Smooth muscle cell (in vitro differentiated cells): ENCODE measurements around the gene PNP. TPM values are rescaled to one million over a fixed set of nuclear protein-coding genes. Genes with fewer than 3 reads are reported as not detected.

Source experiments
- DNase-seq: peaks from one replicate; lab custom pipeline; 2025; ENCODE audit not compliant: unreplicated experiment; lab: John Stamatoyannopoulos, UW
- H2AFZ ChIP-seq: fragments of 200-600 bp; sonication (generic); 2 replicates; pipeline ENCODE4 v1.6.0; 2016; ENCODE audit warnings: antibody characterized with exemption, low read depth, mild to moderate bottlenecking
- H3F3A ChIP-seq: fragments of 200-600 bp; sonication (generic); 2 replicates; pipeline ENCODE4 v1.6.0; 2017; ENCODE audit warnings: antibody characterized with exemption, low read depth
- H3K27ac ChIP-seq: fragments of 200-600 bp; sonication (generic); 2 replicates; pipeline ENCODE4 v1.5.1; 2016; ENCODE audit warnings: low read depth, mild to moderate bottlenecking
- H3K27me3 ChIP-seq: fragments of 200-600 bp; sonication (generic); 2 replicates; pipeline ENCODE4 v1.6.1; 2016; ENCODE audit warnings: low read depth, mild to moderate bottlenecking
- H3K36me3 ChIP-seq: fragments of 200-600 bp; sonication (generic); 2 replicates; pipeline ENCODE4 v1.5.1; 2016; ENCODE audit warnings: low read depth
- H3K4me1 ChIP-seq: fragments of 200-600 bp; sonication (generic); 2 replicates; pipeline ENCODE4 v1.5.1; 2016; ENCODE audit warnings: low read depth
- H3K4me2 ChIP-seq: fragments of 200-600 bp; sonication (generic); 2 replicates; pipeline ENCODE4 v1.6.0; 2016; ENCODE audit warnings: mild to moderate bottlenecking
- H3K4me3 ChIP-seq: fragments of 200-600 bp; sonication (generic); 2 replicates; pipeline ENCODE4 v1.5.1; 2016; ENCODE audit warnings: mild to moderate bottlenecking
- H3K79me2 ChIP-seq: fragments of 200-600 bp; sonication (generic); 2 replicates; pipeline ENCODE4 v1.6.0; 2016; ENCODE audit warnings: low read depth, mild to moderate bottlenecking
- H3K9ac ChIP-seq: fragments of 200-600 bp; sonication (generic); 2 replicates; pipeline ENCODE4 v1.6.0; 2016; ENCODE audit warnings: low read depth
- H3K9me3 ChIP-seq: fragments of 200-600 bp; sonication (generic); replicated peaks from 2 replicates; pipeline ENCODE4 v1.5.1; 2016; ENCODE audit warnings: low read depth
- H4K20me1 ChIP-seq: fragments of 200-600 bp; sonication (generic); 2 replicates; pipeline ENCODE4 v1.6.0; 2016; ENCODE audit warnings: low read depth
- WGBS: methylation state at CpG from one replicate; pipeline ENCODE4 v1.1.7; 2016; ENCODE audit warnings: low lambda C conversion rate; 5-methylcytosine and 5-hydroxymethylcytosine counted together
- polyA plus RNA-seq: library from polyadenylated mRNA; unstranded; fragments of >200 nt; fragmentation: Nextera tagmentation; extraction: Ambion mirVana; gene quantifications from 2 replicates; pipeline ENCODE4 v1.2.1, GENCODE V29; 2016
- total RNA-seq: library from RNA; depleted of rRNA; stranded (reverse); fragments of >200 nt; gene quantifications from 2 replicates; pipeline ENCODE4 v1.2.3, GENCODE V29; 2014
- TF ChIP-seq, protein P1 (sequence below): fragments of 200-600 bp; sonication (generic); IDR thresholded peaks from 2 replicates; pipeline ENCODE4 v1.5.1; 2017; ENCODE audit warnings: borderline replicate concordance, mild to moderate bottlenecking, antibody characterized with exemption; ENCODE audit not compliant: insufficient read depth, poor library complexity, severe bottlenecking

The PNP gene
- total and polyA plus RNA-seq, 2 experiments from 2014 or later, result 24.2 to 49.7 TPM

GRCh38 chr14:20522332-20522731 is 53.1 kb downstream of the PNP start:
- WGBS, result 85% methylated on average over 1 of the region's 1 CpG
- H3K27ac ChIP-seq, result no peak overlapping the region
- H3K4me3 ChIP-seq, result no peak overlapping the region
- no peaks in the 10 kb centered on the region for H4K20me1 ChIP-seq
- H2AFZ ChIP-seq, result no peak overlapping the region
- no peaks in the 10 kb centered on the region for H3K36me3 ChIP-seq
- no peaks in the 10 kb centered on the region for H3K27me3 ChIP-seq
- no peak for DNase-seq
- no peaks in the 10 kb centered on the region for H3F3A ChIP-seq
- H3K4me1 ChIP-seq, result no peaks in the 10 kb centered on the region
- H3K9me3 ChIP-seq, result no peaks in the 10 kb centered on the region
- H3K9ac ChIP-seq, result no peak overlapping the region
- TF ChIP-seq, protein P1, sequence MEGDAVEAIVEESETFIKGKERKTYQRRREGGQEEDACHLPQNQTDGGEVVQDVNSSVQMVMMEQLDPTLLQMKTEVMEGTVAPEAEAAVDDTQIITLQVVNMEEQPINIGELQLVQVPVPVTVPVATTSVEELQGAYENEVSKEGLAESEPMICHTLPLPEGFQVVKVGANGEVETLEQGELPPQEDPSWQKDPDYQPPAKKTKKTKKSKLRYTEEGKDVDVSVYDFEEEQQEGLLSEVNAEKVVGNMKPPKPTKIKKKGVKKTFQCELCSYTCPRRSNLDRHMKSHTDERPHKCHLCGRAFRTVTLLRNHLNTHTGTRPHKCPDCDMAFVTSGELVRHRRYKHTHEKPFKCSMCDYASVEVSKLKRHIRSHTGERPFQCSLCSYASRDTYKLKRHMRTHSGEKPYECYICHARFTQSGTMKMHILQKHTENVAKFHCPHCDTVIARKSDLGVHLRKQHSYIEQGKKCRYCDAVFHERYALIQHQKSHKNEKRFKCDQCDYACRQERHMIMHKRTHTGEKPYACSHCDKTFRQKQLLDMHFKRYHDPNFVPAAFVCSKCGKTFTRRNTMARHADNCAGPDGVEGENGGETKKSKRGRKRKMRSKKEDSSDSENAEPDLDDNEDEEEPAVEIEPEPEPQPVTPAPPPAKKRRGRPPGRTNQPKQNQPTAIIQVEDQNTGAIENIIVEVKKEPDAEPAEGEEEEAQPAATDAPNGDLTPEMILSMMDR, result no peak
- no peaks in the 10 kb centered on the region for H3K79me2 ChIP-seq
- no peak overlapping the region for H3K4me2 ChIP-seq

GRCh38 chr14:20524027-20524426 is 54.8 kb downstream of the PNP start:
- Histone ChIP-seq H3F3A (no peaks in the 10 kb centered on the region), H2AFZ (no peak overlapping the region), H3K9ac (no peak overlapping the region), H3K4me3 (no peak overlapping the region), H3K4me2 (no peak overlapping the region), H3K27me3 (no peaks in the 10 kb centered on the region), H3K9me3 (no peaks in the 10 kb centered on the region), H3K36me3 (no peaks in the 10 kb centered on the region), H3K79me2 (no peaks in the 10 kb centered on the region), H4K20me1 (no peaks in the 10 kb centered on the region), H3K4me1 (no peaks in the 10 kb centered on the region), H3K27ac (no peak overlapping the region)
- TF ChIP-seq, protein P1, result no peak
- DNase-seq, result no peak
- WGBS, result 95% methylated on average over 2 of the region's 2 CpGs

Other genes with a start within 250 kb of the PNP start
- not detected in 2 replicates for gene OR11H6, start 245.7 kb upstream of the PNP start, total RNA-seq
- not detected in 2 replicates for gene OR11H6, start 245.7 kb upstream of the PNP start, polyA plus RNA-seq
- gene OR11H7, start 240.4 kb upstream of the PNP start, total RNA-seq, result not detected in 2 replicates
- gene OR11H7, start 240.4 kb upstream of the PNP start, polyA plus RNA-seq, result not detected in 2 replicates
- not detected in 2 replicates for gene OR11H4, start 230.1 kb upstream of the PNP start, total RNA-seq
- not detected in 2 replicates for gene OR11H4, start 230.1 kb upstream of the PNP start, polyA plus RNA-seq
- gene TTC5, start 163.5 kb upstream of the PNP start, total RNA-seq, result 16.3 and 18.7 TPM in 2 replicates
- 13.4 and 17.9 TPM in 2 replicates for gene TTC5, start 163.5 kb upstream of the PNP start, polyA plus RNA-seq
- gene CCNB1IP1, start 136.1 kb upstream of the PNP start, total RNA-seq, result 65.3 and 70.4 TPM in 2 replicates
- 16.3 and 25.6 TPM in 2 replicates for gene CCNB1IP1, start 136.1 kb upstream of the PNP start, polyA plus RNA-seq
- 24.0 and 29.2 TPM in 2 replicates for gene PARP2, start 125.8 kb upstream of the PNP start, total RNA-seq
- 37.3 and 38.7 TPM in 2 replicates for gene PARP2, start 125.8 kb upstream of the PNP start, polyA plus RNA-seq
- 10.0 and 10.3 TPM in 2 replicates for gene TEP1, start 55.9 kb upstream of the PNP start, total RNA-seq
- gene TEP1, start 55.9 kb upstream of the PNP start, polyA plus RNA-seq, result 3.9 and 4.0 TPM in 2 replicates
- not detected in 2 replicates for gene KLHL33, start 33.2 kb upstream of the PNP start, total RNA-seq
- 0.04 and 0.08 TPM in 2 replicates for gene KLHL33, start 33.2 kb upstream of the PNP start, polyA plus RNA-seq
- 33.3 and 41.3 TPM in 2 replicates for gene OSGEP, start 14.6 kb upstream of the PNP start, total RNA-seq
- 18.4 and 21.7 TPM in 2 replicates for gene OSGEP, start 14.6 kb upstream of the PNP start, polyA plus RNA-seq
- gene APEX1, start 14.2 kb upstream of the PNP start, total RNA-seq, result 51.2 and 81.6 TPM in 2 replicates
- 116 and 118 TPM in 2 replicates for gene APEX1, start 14.2 kb upstream of the PNP start, polyA plus RNA-seq
- 24.8 and 29.3 TPM in 2 replicates for gene PIP4P1, start 8.0 kb upstream of the PNP start, total RNA-seq
- gene PIP4P1, start 8.0 kb upstream of the PNP start, polyA plus RNA-seq, result 53.8 and 54.9 TPM in 2 replicates
- not detected in 2 replicates for gene RNASE10, start 36.1 kb downstream of the PNP start, total RNA-seq
- gene RNASE10, start 36.1 kb downstream of the PNP start, polyA plus RNA-seq, result 0.26 and 0.40 TPM in 2 replicates
- gene RNASE9, start 91.6 kb downstream of the PNP start, total RNA-seq, result not detected in 2 replicates
- gene RNASE9, start 91.6 kb downstream of the PNP start, polyA plus RNA-seq, result not detected in 2 replicates
- not detected in 2 replicates for gene RNASE11, start 118.6 kb downstream of the PNP start, total RNA-seq
- not detected in 2 replicates for gene RNASE11, start 118.6 kb downstream of the PNP start, polyA plus RNA-seq
- not detected in 2 replicates for gene RNASE12, start 122.0 kb downstream of the PNP start, total RNA-seq
- gene RNASE12, start 122.0 kb downstream of the PNP start, polyA plus RNA-seq, result not detected in 2 replicates
- gene OR6S1, start 172.3 kb downstream of the PNP start, total RNA-seq, result not detected in 2 replicates
- gene OR6S1, start 172.3 kb downstream of the PNP start, polyA plus RNA-seq, result not detected in 2 replicates
- gene RNASE4, start 215.2 kb downstream of the PNP start, total RNA-seq, result 34.8 and 41.8 TPM in 2 replicates
- gene RNASE4, start 215.2 kb downstream of the PNP start, polyA plus RNA-seq, result 20.1 and 28.6 TPM in 2 replicates
- 7.1 and 13.8 TPM in 2 replicates for gene ANG, start 219.4 kb downstream of the PNP start, total RNA-seq
- 19.5 TPM in 2 replicates for gene ANG, start 219.4 kb downstream of the PNP start, polyA plus RNA-seq